ENCODE measurements around the gene RGS10. TPM values are rescaled to one million over a fixed set of nuclear protein-coding genes. Genes with fewer than 3 reads are reported as not detected.
"Not testable (repeated sequence)": the region's sequence is repeated elsewhere in the genome, so short reads cannot be mapped to it uniquely, and the experiment has no call there.

RGS10 gene
- total and polyA plus RNA-seq, 9 of the 15 experiments (the other 6 are each of a cell fraction or from before 2014, with no cell fraction given), result 31.9 to 123 (median 62.1) TPM

- FAIRE-seq; in situ Hi-C loops (cut with MboI); intact Hi-C loops (cut with micrococcal nuclease); H3K27me3 ChIP-seq (ENCODE audit: control insufficient read depth in 2 of 2, insufficient read depth in 2 of 2, low read length in 2 of 2); H3K4me1 ChIP-seq (replicated peaks in 1 of 2; ENCODE audit: control insufficient read depth in 2 of 2, insufficient read depth in 2 of 2, low read length in 2 of 2); DNase-seq (ENCODE audit: extremely low read depth in 1 of 4, low spot score in 3 of 4); CTCF ChIA-PET (ENCODE audit: low intra/inter-chr PET ratio); H3K4me3 ChIP-seq; POLR2A ChIA-PET; H4K20me1 ChIP-seq (replicated peaks; ENCODE audit: control insufficient read depth, insufficient read depth, low read length); H2AFZ ChIP-seq (ENCODE audit: low read depth, low read length); H3K4me2 ChIP-seq (ENCODE audit: insufficient read depth, low read length); H3K36me3 ChIP-seq (ENCODE audit: control insufficient read depth, insufficient read depth, low read length); BruUV-seq (replicated peaks); H3K9me3 ChIP-seq (replicated peaks; ENCODE audit: control insufficient read depth, insufficient read depth, low read depth, low read length); ATAC-seq; H3K9me1 ChIP-seq (ENCODE audit: control insufficient read depth, insufficient read depth, low read length); H3K79me2 ChIP-seq (ENCODE audit: control insufficient read depth, insufficient read depth, low read length); H3K9ac ChIP-seq (ENCODE audit: insufficient read depth in 1 of 2, low read depth in 2 of 2, low read length in 2 of 2); H3K27ac ChIP-seq (ENCODE audit: extremely low read depth, low read depth, low read length): not testable (repeated sequence)
- WGBS (ENCODE audit: insufficient coverage, low coverage, missing lambda C conversion rate), result 90% methylated on average over 2 of the region's 33 CpGs
Observed at GRCh38 chr10:119559511-119559910, 17.0 kb upstream of the RGS10 start.

GRCh38 chr10:119556081-119556480 is 13.6 kb upstream of the RGS10 start:
- CTCF ChIA-PET (ENCODE audit: low intra/inter-chr PET ratio); H3K9ac ChIP-seq (ENCODE audit: insufficient read depth in 1 of 2, low read depth in 2 of 2, low read length in 2 of 2); intact Hi-C loops (cut with micrococcal nuclease); H3K27ac ChIP-seq (ENCODE audit: extremely low read depth, low read depth, low read length); BruUV-seq (replicated peaks); H3K4me2 ChIP-seq (ENCODE audit: insufficient read depth, low read length); H3K4me1 ChIP-seq (replicated peaks in 1 of 2; ENCODE audit: control insufficient read depth in 2 of 2, insufficient read depth in 2 of 2, low read length in 2 of 2); H3K4me3 ChIP-seq; H3K9me1 ChIP-seq (ENCODE audit: control insufficient read depth, insufficient read depth, low read length); H3K36me3 ChIP-seq (ENCODE audit: control insufficient read depth, insufficient read depth, low read length); H4K20me1 ChIP-seq (replicated peaks; ENCODE audit: control insufficient read depth, insufficient read depth, low read length); FAIRE-seq; in situ Hi-C loops (cut with MboI); ATAC-seq; H2AFZ ChIP-seq (ENCODE audit: low read depth, low read length); DNase-seq (ENCODE audit: extremely low read depth in 1 of 4, low spot score in 3 of 4); H3K79me2 ChIP-seq (ENCODE audit: control insufficient read depth, insufficient read depth, low read length); H3K9me3 ChIP-seq (replicated peaks; ENCODE audit: control insufficient read depth, insufficient read depth, low read depth, low read length); H3K27me3 ChIP-seq (ENCODE audit: control insufficient read depth in 2 of 2, insufficient read depth in 2 of 2, low read length in 2 of 2): not testable (repeated sequence)
- POLR2A ChIA-PET, result interaction anchor here (0.6 to 1.4 kb wide), 4 partner anchors 8 to 505 kb away, joined by 3 to 8 read pairs (median 4); no protein-coding TSS in a partner anchor
- WGBS (ENCODE audit: insufficient coverage, low coverage, missing lambda C conversion rate), result 66% methylated on average over 2 of the region's 2 CpGs
